ENCODE measurements around the gene USP6. TPM values are rescaled to one million over a fixed set of nuclear protein-coding genes. Genes with fewer than 3 reads are reported as not detected.
"Not testable (repeated sequence)": the region's sequence is repeated elsewhere in the genome, so short reads cannot be mapped to it uniquely, and the experiment has no call there.

USP6 gene
- total RNA-seq, 1 experiment from 2014 or later: 0.02 TPM

DNA sequence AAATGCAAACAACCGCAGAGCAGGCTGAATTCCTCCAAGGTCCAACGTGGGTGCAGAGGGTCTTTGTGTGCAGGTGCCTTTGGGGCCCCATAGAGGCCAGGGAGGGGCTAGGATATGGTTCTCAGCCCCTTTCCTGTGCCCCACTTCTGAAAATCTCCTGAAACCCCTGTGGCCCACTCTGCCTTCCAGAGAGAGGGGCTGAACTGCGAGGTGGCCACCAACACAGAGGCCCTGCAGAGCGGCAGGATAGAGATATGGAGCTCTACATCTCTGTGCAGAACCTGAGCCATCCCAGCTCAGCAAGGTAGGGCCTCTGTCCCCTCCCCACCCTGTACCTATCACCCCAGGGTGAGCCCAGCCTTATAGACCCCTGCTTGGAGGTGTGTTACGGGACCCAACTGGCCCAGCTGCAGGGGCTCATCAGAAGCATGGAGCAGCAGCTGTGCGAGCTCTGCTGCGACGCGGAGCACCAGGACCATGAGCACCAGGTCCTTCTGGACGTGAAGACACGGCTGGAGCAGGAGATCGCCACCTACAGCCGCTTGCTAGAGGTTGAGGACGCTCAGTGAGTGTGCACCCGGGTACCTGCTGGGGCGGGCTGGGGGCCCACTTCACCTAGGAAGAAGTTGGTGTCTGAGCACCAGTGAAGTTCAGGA is 5.5 kb downstream of the USP6 start:
- DNase-seq (ENCODE audit: low read depth): no peak

DNA sequence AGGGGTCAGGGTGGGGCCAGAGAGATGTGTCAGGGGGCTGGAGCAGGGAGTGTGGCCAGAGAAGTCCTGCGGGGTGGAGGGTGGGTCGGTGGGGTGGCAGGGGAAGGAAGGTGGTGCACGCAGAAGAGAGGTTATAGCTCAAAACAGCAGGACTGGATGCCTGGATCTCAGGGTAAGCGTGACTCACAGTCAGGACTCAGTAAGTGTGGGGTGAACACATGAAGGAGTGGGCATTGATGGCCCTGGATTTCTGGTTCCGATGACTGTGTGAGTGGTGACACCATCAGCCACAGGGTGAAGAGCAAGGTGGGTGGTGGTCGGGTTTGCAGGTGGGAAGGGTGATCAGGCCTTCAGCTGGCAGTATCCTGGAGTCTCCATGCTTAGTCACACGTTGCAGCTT is 6.2 kb downstream of the USP6 start:
- DNase-seq (ENCODE audit: low read depth): not testable (repeated sequence)

DNA sequence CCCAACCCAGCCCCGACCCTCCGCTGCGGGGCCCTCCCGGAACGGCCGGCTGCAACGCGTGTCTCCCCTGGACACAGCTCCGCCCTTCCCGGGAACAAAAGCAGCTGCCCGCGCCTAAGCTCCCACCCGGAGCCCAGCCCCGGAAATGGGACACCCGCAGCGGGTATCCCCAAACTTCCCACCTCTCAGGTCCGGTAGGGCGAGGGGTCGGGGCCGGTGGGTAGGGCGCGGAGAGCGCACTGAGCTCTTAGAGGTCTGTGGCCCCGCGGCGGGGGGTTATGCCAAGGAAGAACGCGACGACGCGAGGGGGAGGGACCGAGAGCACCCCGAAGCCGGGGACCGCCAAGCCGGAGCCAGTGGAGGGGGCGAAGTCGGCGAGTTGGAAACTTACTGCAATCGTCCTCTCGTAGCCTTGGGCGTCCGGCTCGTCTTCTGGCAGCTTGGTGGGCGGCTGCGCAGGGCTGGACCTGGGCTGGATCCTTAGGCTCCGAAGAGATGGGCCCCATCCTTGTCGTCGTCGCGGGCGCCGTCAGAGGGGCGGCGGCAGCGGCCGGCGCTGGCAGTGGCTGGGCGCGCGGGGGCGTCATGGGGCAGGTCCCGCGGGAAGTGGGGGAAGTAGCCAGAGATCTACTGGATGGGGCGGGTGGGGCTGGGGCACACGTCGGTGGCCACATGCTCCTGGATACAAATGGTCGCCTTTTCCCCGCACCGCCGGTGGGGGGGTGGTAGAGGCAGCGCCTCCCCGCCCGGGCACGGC is 6.9 kb downstream of the USP6 start:
- no peak for DNase-seq (ENCODE audit: low read depth)

DNA sequence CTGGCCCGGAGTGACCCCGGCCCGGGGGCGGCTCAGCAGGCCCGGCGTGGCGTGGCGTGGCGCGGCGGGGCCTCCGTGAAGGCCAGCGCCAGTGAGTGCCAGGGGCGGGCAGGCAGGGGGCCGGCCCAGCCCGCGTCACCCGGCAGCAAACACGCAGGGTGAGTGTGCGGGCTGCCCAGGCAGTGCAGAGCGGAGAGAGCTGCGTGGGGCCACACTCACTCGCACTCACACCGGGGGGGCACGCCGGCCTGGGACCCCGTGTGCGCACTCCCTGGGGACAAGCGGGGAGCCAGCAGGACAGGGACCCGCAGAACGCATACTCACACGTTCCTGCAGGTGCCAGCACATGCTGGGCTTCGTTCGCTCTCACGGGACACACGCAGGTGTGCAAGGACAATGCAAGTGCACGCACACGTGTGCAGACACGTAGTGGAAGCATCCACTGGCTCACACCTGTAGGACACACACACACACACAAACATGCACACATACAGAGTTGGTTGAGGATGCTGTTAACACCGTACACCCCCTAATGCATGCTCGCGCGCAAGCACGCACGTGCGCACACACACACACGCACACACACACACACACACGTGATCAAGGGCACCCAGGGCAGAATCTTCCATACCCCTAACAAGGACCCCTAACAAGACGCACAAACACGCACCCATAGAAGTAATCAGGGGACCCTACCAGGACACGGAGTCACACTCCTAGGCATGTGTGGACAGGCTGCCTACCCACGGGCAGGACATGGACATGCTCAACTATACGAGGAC is 7.7 kb downstream of the USP6 start:
- DNase-seq (ENCODE audit: low read depth): no peak

DNA sequence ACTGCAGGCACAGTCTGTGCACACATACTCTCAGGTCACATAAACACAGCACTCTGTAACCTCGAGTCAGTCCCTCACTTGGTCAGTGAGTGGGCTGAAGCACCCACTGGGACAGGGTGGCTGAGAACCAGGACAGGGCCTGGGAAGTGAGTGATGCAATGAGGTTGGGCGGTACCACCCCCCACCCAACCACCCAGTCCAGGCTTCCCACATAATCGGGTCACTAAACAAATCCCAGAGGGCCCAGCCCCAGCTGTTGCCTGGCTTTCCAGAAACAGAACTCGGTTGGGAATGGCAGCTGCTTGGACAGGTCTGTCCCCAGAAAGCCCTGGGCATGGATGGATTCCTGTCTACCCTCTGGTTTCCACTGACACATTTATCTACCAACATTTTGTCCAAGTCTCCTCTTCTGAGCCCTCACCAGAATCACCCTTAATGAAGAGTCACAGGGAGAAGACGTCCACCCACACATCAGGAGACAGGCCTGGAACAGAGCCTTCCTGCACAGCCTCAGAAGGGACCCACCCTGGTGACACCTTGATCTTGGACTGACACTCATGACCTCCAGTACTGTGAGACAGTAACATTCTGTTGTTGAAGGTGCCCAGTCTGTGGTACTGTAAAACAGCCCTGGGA is 8.4 kb downstream of the USP6 start:
- DNase-seq (ENCODE audit: low read depth): not testable (repeated sequence)

DNA sequence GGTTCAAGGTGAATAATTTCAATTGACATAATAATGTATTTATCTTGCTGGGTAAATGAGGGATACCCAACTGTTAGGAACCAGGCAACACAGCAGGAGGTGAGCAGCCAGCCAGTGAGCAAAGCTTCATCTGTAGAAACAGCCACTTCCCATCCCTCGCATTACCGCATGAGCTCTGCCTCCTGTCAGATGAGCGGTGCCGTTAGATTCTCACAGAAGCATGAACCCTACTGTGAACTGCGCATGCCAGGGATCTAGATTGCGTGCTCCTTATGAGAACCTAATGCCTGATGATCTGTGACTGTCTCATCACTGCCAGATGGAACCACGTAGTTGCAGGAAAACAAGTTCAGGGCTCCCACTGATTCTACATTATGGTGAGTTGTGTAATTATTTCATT is 9.1 kb downstream of the USP6 start:
- not testable (repeated sequence) for DNase-seq (ENCODE audit: low read depth)

DNA sequence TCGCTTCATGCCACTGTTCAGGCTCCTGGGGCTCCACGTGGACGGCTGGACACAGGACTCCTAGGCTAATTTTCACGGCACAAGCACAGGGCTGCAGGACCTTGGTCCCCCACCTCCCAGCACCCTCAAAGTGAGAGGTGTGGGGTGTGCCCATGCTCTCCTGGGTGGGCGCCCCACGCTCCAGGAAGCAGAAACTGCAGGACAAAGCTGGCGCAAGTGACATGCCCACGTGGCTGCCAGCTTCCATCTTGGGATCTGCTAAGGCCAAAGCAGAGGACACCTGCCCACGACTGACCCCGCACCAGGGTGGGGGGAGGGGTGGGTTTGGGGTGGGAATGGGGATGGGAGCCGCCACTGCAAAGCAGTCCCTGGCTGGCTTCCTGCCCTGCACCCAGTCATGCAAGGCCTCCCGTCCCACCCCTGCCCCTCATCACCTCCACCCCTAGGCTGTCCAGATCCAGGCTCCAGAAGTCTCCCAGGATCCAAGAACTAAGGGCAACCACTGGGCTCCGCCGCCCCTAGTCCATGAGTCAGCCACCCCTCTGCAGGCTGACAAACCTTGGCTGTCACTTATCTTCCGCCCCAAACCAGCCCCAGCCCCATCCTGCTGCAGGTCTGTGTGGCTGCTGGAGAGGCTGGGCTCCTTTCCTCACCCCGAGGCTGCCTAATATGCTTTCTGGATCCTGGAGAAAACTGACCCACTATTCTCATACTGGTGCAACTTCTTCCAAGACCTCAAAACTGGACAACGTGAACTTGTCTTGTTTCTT is 11.1 kb downstream of the USP6 start:
- DNase-seq (ENCODE audit: low read depth): no peak

DNA sequence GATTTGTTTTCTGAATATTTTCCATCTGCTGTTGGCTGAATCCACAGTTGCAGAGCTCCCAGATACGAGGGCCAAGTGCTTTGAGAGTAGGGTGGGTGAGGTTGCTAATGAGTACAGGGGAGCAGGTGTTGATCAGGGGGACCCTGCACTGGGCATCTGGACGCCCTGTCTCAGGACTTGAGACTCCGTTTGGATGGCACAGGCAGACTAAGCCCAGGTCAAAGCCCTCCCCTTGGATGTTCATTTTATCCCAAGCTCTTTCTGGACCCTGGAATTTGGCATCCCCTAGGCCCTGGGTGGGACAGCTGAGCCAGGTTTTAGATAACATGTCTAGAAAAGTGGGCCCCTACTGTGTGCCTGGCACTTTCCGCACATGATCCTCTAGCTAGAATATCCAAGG is 12.1 kb downstream of the USP6 start:
- DNase-seq (ENCODE audit: low read depth): no peak

DNA sequence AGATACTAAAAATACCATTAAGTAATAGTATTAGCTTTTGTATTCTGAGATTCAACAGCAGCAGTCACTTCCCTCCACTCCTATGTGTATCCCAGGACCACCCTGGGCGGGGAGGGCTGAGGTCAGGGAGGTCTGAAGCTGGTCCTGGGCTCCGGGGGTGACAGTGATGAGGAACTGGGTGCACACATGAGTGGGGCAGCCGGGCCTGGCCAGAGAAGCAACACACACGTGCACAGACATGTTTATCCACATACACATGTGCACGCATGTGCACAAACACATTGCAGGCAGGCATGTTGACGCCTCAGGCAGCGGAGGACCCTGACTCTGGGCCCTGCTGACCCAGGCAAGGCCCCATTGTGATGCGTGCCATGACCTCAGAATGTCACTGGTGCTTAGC is 12.6 kb downstream of the USP6 start:
- DNase-seq (ENCODE audit: low read depth): not testable (repeated sequence)

DNA sequence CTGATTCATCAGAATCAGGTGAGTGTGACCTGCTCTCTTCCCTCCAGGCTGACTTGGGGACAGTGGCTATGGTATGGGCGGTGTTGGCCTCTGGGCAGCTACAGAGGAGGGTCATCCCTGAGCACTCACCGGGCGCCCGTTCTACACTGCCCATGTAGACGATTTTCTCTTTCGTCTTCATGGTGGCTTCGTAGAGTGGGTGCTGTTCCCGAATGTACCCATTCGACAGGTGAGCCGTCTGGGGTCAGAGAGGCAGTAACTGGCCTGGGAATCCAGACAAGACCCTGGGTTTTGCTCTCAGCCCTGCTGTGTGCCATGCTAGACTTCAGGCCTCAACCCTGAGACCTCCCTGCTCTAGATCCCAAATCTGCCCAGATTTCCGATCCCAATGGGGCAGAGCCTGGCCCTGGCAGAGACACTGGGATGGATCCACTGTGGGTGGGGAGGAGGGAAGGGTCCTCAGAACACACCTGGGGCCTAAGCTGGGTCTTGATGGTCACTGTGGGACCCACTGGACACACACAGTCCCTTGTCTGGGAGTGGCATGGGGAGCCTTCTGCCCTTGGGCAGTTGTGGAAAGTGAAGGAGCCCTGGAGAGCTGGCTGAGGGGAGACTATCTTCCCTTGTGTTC is 13.2 kb downstream of the USP6 start:
- no peak for DNase-seq (ENCODE audit: low read depth)

DNA sequence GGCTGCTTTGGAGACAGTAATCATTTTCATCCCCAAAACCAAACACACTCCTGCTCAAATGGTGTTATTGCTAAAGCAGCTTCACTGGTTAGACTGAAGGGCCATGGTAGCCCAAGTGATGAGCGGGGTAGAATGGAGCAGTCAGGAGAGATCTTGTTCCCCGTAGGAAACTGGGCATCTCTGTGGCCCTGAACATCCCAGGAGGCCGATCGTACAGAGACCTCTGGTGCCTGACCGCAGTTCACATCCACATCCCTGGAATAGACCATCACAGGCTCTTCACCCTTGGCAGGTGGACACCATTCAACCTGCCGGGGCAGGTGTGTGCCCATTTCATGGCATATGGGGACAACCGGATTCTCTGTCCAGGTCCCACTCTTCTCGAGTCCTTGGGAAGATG is 13.9 kb downstream of the USP6 start:
- not testable (repeated sequence) for DNase-seq (ENCODE audit: low read depth)

DNA sequence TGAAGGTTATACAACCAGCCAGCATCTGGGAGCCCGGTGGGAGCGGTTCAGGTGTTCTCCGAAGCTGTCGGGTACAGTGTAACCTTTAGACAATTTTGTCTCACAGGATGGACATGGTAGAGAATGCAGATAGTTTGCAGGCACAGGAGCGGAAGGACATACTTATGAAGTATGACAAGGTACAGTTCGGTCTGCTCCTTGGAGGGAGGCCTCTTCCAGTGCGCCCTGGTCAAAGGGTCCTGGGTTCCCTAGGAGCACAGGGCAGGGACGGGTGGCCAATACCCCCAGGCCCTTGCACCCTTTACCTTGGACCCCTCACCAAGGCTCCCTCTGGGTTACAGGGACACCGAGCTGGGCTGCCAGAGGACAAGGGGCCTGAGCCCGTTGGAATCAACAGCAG is 14.4 kb downstream of the USP6 start:
- not testable (repeated sequence) for DNase-seq (ENCODE audit: low read depth)

DNA sequence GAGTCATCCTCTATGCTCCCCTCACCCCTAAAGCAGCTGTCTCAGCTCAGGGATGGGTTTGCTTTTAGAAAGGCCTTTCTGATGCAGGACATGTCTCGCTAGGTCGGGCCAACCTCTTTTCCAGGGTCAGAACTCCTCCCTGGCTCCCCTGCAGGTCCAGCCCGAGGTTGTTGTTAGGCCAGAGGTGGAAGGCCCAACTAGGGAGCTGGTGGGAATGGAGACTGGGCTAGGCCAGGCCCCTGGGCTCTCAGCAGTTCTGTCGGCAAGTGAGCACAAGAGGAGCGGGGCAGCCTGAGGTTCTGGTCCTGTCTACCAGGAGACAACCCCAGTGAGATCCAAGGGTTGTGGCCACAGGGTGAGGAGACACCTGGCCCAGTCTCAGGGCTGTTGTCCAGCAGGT is 14.9 kb downstream of the USP6 start:
- not testable (repeated sequence) for DNase-seq (ENCODE audit: low read depth)

DNA sequence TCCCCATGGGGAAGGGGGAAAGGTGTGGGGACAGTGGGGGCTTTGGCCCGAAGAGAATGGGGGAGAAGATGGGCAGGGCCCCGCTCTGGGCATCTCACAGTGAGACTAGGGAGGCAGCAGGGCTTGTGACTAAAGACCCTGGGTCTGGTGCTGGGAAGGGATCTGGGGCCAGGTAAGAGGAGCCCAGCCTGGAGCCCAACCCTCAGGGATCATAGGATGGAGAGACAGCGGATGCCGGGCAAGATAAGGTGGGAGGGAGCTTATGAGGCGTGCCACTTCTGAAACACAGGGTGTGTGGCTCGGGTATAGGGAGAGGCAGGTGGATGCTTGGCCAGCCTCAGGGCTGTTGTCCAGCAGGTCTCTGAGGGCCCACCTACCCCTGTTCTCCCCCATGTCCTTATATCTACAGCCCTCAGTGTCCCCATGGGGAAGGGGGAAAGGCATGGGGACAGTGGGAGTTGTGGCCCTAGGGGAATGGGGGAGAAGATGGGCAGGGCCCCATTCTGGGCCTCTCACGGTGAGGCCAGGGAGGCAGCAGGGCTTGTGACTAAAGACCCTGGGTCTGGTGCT is 15.4 kb downstream of the USP6 start:
- no peak for DNase-seq (ENCODE audit: low read depth)

DNA sequence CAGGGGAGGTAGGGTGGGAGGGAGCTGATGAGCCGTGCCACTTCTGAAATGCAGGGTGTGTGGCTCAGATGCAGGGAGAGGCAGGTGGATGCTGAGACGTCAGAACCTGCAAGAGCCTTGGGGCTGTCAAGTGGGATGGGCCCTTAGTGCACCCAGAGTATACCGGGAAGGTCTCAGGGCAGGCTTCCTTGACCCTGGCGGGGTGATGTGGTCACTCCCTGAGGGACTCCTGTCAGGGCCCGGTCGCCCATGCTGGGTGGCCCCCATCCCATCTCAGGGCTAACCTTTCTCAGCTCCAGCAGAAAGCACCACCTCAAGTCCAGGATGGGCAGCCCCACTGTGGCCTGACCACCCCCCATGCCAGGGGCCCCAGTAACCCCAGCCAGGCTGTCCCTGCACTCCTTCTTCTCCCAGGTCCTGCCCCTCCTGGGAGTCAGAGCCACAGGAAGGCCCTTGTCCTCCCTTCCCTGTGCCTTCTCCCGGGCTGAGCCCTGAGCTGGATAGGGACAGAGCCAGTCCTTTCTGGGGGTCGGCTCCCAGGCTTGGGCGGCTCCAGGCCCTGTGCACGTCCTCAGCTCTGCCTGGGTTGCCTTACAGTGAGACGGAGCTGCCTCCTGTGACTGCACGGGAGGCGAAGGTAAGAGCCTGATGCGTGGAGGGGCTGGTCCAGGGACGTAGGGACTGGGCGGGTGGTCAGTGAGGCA is 16.1 kb downstream of the USP6 start:
- DNase-seq (ENCODE audit: low read depth): not testable (repeated sequence)

DNA sequence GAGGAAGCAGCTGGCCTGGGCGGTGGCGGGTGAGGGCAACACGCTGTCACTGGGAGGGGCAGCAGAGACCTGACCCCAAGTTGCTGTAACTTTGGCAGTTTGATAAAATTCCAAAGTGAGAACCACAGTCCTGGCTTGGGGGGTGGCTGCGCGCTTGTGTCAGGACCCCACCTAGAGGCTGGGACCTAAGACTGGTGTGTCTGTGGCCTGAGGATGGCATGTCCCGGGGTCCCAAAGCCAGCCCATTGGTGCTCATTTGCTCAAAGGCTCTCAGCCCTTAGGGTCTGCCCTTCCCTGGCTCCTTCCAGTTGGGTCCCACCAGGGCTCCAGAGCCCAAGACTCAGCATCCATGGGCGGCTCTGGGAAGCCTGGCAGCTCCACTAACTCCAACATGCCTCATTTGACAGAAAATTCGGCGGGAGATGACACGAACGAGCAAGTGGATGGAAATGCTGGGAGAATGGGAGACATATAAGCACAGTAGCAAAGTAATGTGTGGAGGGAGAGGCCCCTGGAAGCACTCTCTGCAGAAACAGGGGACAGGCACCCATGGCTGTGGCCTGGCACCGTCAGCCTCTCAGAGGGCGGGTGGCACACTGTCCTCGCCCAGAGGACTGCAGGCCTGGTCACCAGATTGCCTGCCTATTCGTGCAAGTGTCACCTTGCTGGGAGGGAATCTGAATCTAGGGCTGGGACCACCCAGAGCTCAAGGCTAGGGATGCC is 16.8 kb downstream of the USP6 start:
- DNase-seq (ENCODE audit: low read depth): not testable (repeated sequence)

DNA sequence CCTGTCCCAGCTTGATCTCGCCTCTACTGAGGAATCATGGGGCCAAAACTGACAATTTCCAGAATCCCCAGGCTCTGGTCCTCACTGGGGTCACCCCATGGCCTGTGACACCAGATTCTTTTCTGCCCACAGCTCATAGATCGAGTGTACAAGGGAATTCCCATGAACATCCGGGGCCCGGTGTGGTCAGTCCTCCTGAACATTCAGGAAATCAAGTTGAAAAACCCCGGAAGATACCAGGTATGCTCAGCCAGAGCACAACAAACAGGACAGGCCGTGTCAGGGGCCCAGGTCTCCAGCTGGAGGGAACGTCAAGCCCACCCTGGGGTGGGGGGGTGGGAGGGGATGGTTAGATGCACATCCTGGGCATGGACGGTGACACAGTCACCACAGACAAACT is 17.5 kb downstream of the USP6 start:
- no peak for DNase-seq (ENCODE audit: low read depth)

DNA sequence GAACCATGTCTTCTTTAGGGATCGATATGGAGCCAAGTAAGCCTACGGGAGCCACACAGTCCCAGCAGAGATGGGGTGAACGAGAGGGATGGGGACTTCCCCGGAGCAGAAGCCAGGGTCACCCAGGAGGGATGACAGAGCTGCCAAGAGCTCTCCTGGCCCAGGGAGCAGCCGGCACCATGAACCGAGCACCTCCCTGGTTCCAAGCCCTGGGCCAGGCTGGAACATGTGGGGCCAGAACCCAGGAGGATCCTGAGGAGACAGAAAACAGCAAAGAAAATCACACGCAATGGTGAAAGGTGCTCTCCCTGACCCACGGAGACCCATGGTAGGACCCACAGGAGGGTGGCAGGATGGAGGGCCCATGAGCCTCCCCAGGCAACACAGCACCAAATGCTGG is 18.1 kb downstream of the USP6 start:
- not testable (repeated sequence) for DNase-seq (ENCODE audit: low read depth)

DNA sequence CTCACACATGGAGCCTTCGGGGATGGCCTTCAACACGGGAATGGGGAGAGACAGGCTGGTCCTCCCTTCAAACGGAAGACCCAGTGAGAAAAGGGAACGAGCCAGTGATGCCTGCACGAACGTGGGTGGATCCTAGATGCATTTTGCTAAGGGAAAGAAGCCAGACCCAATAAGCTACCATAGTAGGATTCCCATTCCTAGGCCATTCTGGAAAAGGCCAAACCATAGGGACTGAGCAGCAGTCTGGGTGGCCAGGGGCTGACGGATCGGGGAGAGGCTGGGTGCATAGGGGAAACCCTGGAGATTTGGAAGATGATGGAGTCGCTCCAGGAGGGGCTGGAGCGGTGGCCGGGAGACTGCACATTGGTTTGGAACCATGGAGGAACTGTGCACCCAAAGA is 18.7 kb downstream of the USP6 start:
- DNase-seq (ENCODE audit: low read depth): not testable (repeated sequence)

Data from M059J (cell line).